Chondrocyte (in vitro differentiated cells): ENCODE data around the gene PPP6R2. TPM values are rescaled to one million over a fixed set of nuclear protein-coding genes. Genes with fewer than 3 reads are reported as not detected.

Experiments
- DNase-seq: peaks from one replicate; pipeline ENCODE4 v3.0.0; 2021; ENCODE audit warnings: mixed read lengths, low spot score
- H3K27ac Mint-ChIP-seq: one replicate; pipeline ENCODE4 v1.8.0; 2021; ENCODE audit warnings: mild to moderate bottlenecking, moderate library complexity, mixed read lengths; ENCODE audit not compliant: unreplicated experiment
- H3K27me3 Mint-ChIP-seq: 2 replicates; pipeline ENCODE4 v1.8.0; 2021; ENCODE audit warnings: low read depth, mixed read lengths
- H3K36me3 Mint-ChIP-seq: 2 replicates; pipeline ENCODE4 v1.8.0; 2021; ENCODE audit warnings: low read depth, mixed read lengths
- H3K4me1 Mint-ChIP-seq: 2 replicates; pipeline ENCODE4 v1.8.0; 2021; ENCODE audit warnings: low read depth, mild to moderate bottlenecking, mixed read lengths
- H3K4me3 Mint-ChIP-seq: one replicate; pipeline ENCODE4 v1.8.0; 2021; ENCODE audit warnings: mild to moderate bottlenecking, moderate library complexity, mixed read lengths; ENCODE audit not compliant: unreplicated experiment
- H3K9me3 Mint-ChIP-seq: 2 replicates; pipeline ENCODE4 v1.8.0; 2021; ENCODE audit warnings: low read depth, mixed read lengths
- total RNA-seq: library from RNA; stranded (reverse); gene quantifications from 3 replicates; pipeline ENCODE4 v1.2.1, GENCODE V29; 2021
- TF ChIP-seq, protein P1 (sequence below): fragments of 200-600 bp; sonication (generic); IDR thresholded peaks from 2 replicates; pipeline ENCODE4 v1.5.0; 2021; ENCODE audit warnings: antibody characterized with exemption, mild to moderate bottlenecking, moderate library complexity

PPP6R2 gene
- total RNA-seq, 1 donor from 2014 or later = 47.1 TPM

DNA sequence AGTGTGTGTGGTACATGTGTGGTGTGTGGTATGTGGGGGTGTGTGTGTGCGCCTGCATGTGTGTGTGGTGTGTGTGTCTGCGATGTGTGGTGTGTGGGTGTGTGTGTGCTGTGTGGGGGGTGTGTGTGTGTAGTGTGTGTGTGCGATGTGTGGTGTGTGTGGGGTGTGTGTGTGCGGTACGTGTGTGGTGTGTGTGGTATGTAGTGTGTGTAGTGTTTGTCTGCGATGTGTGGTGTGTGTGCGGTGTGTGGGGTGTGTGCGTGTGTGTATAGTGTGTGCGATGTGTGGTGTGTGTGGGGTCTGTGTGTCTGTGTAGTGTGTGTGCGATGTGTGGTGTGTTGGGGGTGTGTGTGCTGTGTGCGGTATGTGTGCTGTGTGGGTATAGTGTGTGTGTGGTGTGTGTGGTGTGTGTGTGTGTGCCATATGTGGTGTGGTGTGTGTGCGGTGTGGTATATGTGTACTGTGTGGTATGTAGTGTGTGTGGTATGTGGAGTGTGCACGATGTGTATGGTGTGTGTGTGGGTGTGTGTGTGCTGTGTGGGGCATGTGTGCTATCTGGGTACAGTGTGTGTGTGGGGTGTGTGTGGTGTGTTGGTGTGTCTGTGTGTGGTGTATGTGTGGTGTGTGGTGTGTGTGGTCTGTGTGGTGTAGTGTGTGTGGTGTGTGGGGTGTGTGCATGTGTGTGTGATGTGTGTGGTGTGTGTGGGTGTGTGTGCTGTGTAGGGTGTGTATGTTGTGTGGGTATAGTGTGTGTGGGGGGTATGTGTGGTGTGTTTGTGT, 5.7 kb upstream of the PPP6R2 start:
- TF ChIP-seq, protein P1, sequence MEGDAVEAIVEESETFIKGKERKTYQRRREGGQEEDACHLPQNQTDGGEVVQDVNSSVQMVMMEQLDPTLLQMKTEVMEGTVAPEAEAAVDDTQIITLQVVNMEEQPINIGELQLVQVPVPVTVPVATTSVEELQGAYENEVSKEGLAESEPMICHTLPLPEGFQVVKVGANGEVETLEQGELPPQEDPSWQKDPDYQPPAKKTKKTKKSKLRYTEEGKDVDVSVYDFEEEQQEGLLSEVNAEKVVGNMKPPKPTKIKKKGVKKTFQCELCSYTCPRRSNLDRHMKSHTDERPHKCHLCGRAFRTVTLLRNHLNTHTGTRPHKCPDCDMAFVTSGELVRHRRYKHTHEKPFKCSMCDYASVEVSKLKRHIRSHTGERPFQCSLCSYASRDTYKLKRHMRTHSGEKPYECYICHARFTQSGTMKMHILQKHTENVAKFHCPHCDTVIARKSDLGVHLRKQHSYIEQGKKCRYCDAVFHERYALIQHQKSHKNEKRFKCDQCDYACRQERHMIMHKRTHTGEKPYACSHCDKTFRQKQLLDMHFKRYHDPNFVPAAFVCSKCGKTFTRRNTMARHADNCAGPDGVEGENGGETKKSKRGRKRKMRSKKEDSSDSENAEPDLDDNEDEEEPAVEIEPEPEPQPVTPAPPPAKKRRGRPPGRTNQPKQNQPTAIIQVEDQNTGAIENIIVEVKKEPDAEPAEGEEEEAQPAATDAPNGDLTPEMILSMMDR = no peak
- H3K9me3 Mint-ChIP-seq = no peaks in the 10 kb centered on the region
- DNase-seq = no peak
- H3K27me3 Mint-ChIP-seq = no peaks in the 10 kb centered on the region
- no peaks in the 10 kb centered on the region for H3K36me3 Mint-ChIP-seq
- no peak overlapping the region for H3K4me3 Mint-ChIP-seq
- peaks cover 6% of the 10 kb centered on the region for H3K4me1 Mint-ChIP-seq
- no peak overlapping the region for H3K27ac Mint-ChIP-seq

GRCh38 chr22:50338042-50338573, 5.0 kb upstream of the PPP6R2 start:
- Mint-ChIP-seq H3K4me1 (peaks cover 8% of the 10 kb centered on the region), H3K4me3 (no peak overlapping the region), H3K27me3 (no peaks in the 10 kb centered on the region), H3K36me3 (no peaks in the 10 kb centered on the region), H3K9me3 (no peaks in the 10 kb centered on the region), H3K27ac (no peak overlapping the region)
- TF ChIP-seq, protein P1 = no peak
- no peak for DNase-seq

GRCh38 chr22:50338860-50339462, 4.2 kb upstream of the PPP6R2 start:
- peaks cover 8% of the 10 kb centered on the region for H3K4me1 Mint-ChIP-seq
- H3K4me3 Mint-ChIP-seq = no peak overlapping the region
- TF ChIP-seq, protein P1 = no peak
- no peaks in the 10 kb centered on the region for H3K36me3 Mint-ChIP-seq
- DNase-seq = no peak
- H3K9me3 Mint-ChIP-seq = no peaks in the 10 kb centered on the region
- H3K27ac Mint-ChIP-seq = no peak overlapping the region
- H3K27me3 Mint-ChIP-seq = no peaks in the 10 kb centered on the region

GRCh38 chr22:50339945-50340879, 2.9 kb upstream of the PPP6R2 start:
- Mint-ChIP-seq H3K27ac (no peak overlapping the region), H3K9me3 (no peaks in the 10 kb centered on the region), H3K4me1 (peaks cover 8% of the 10 kb centered on the region), H3K27me3 (no peaks in the 10 kb centered on the region), H3K4me3 (no peak overlapping the region), H3K36me3 (no peaks in the 10 kb centered on the region)
- no peak for DNase-seq
- TF ChIP-seq, protein P1 = no peak
